ENCODE results near the gene DNAJC5.

DNAJC5 gene

DNA sequence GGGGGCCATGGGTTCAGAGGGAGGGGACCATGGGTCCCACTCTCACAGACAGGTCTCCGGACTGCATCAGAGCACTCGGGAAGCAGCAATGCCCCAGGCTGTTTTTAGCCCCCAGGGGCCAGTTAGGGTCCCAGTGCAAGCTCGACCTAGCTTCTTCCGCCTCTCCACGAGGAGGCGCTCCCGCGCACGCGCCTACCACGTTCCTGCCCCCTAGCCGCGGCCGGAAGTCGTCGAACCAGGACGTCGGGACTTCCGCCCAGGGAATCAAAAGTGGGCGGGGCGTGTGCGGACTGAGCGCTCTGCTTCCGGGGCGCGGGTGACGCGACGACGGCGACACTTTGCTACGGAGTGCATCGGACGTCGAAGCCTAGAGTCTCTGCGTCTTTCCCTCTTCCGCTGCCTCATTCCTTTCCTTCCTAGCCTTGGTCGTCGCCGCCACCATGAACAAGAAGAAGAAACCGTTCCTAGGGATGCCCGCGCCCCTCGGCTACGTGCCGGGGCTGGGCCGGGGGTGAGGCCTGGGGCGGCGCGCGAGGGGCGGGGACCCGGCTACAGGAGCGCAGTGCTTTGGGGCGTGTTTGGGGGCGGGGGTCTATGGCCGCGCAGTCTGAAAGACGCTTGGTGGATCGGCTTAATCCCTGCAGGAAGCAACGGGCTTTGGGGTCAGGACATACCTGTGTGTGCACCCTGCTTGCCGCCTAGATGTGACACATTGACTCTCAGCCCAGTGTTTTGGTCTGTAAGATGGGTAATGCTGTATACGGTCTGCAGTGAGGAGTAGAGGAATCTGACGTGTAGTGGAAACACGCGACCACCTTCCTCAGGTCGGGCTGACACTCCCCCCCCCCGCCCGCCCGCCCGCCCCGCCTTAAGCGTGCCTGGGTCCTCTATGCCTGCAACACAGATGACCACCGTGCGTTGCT lies 86.1 kb downstream of the DNAJC5 start, which contains the start of gene PRPF6:
TSS of gene PRPF6 (plus strand) at position 327 of the 923 bp plus-strand sequence. CDS start at position 441, 114 bp downstream.
- DNase-seq (ENCODE audit: low read depth): peak; percentile 89

- no peak for DNase-seq (ENCODE audit: low read depth)
These were observed 88.0 kb downstream of the DNAJC5 start for GRCh38 chr20:63982937-63983336.
